Measurements from ENCODE around the gene ERCC1.
A peak's percentile ranks its signal among the peaks of the same experiment; 100 is the strongest.

The ERCC1 gene

DNA sequence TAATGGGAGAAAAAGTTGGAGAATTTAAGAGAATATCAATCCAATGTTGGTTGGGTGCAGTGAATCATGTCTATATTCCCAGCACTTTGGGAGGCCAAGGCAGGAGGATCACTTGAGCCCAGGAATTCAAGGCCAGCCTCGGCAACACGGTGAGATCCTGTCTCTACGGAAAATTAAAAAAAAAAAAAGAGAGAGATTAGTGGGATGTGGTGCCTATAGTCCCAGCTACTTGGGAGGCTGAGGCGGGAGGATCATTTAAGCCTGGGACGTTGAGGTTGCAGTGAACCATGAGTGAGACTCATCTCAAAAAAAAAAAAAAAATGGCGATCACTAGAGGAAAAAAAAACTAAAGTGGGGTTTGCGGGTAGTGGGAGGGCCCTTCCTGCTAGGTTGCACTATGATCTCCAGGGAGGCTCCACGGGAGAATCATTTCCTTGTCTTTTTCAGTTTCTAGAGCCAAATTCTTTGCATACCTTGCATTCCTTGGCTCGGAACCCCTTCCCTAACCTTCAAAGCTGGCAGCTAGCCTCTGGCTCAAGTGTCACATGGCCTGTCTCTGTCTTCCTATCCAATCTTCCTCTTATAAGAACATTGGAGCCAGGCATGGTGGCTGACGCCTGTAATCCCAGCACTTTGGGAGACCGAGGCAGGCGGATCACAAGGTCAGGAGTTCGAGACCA is 47.5 kb downstream of the ERCC1 start:
- TF ChIP-seq, protein P1, sequence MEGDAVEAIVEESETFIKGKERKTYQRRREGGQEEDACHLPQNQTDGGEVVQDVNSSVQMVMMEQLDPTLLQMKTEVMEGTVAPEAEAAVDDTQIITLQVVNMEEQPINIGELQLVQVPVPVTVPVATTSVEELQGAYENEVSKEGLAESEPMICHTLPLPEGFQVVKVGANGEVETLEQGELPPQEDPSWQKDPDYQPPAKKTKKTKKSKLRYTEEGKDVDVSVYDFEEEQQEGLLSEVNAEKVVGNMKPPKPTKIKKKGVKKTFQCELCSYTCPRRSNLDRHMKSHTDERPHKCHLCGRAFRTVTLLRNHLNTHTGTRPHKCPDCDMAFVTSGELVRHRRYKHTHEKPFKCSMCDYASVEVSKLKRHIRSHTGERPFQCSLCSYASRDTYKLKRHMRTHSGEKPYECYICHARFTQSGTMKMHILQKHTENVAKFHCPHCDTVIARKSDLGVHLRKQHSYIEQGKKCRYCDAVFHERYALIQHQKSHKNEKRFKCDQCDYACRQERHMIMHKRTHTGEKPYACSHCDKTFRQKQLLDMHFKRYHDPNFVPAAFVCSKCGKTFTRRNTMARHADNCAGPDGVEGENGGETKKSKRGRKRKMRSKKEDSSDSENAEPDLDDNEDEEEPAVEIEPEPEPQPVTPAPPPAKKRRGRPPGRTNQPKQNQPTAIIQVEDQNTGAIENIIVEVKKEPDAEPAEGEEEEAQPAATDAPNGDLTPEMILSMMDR (conservative IDR thresholded peaks at IDR 0.05; ENCODE audit: low read depth, low read length), result no peak
- no peak overlapping the region for H3K4me3 ChIP-seq (ENCODE audit: low read length)
- peak; percentile 80 for DNase-seq (ENCODE audit: low read depth)

DNA sequence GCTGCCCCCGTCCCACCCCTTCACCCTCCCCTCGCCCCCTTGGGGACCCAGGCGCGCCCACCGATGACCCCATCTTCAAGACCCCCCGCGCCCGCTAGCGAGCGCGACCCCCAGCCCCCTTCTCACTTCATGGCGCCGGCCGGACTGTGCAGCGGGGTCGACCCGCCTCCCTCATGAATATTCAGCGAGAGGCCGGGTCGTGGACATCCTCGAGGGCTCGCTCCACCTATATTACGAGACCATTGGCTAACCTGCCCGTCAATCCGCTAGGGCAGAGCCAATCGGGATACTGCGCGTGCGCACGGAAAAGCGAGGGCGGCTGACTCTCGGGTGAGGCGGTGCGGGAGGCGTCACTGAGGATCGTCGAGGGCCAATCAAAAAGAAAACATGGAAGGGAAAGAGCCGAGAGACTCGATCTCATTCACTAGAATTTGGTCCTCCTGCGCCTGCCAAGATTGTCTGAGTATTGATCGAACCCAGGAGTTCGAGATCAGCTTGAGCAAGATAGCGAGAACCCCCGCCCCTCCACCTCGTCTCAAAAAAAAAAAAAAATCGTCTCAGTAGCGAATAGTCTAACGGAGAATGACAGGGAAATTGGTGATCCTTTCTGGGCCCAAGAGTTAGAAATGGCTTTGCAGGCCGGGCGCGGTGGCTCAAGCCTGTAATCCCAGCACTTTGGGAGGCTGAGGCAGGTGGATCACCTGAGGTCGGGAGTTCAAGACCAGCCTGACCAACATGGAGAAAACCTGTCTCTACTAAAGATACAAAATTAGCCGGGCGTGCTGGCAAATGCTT is 53.1 kb downstream of the ERCC1 start, which contains the start of gene ERCC2:
Gene ERCC2, minus strand, starts transcription at position 164 of the 795 bp plus-strand sequence. Its CDS starts 33 bp downstream, at position 131.
- peak within 1 kb of the TSS; percentile 79 for H3K4me3 ChIP-seq (ENCODE audit: low read length)
- peak; percentile 95 for DNase-seq (ENCODE audit: low read depth)
- TF ChIP-seq, protein P1 (conservative IDR thresholded peaks at IDR 0.05; ENCODE audit: low read depth, low read length), result no peak

DNA sequence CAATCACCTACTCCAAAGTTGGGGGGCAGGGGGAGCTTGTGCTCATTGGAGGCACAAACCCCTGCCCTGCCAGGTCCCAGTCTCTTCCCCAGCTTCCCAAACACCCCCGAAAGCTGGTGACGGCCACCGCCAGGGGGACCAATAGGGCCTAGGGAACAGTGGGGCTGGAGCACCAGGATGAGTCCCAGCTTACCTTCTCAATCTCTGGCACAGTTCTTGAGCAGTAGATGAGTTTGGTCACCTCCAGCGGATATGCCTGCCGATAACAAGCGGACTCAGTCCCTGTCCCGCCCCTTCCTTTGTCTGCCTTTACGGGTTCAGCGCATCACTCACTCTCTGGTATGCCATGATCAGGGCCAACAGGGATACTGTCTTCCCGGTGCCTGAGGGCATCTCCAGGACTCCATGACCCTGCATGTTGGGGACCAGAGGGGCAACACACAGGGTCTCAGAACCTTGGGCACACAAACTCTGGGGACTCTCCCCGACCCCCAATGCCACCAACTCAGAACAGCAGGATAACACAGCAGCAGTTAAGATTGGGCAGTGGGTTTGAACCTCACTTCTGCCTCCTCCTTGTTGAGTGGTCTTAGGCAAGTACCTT is 54.9 kb downstream of the ERCC1 start:
- DNase-seq (ENCODE audit: low read depth), result no peak
- no peak overlapping the region for H3K4me3 ChIP-seq (ENCODE audit: low read length)

GRCh38 chr19:45368127-45368526 is 55.6 kb downstream of the ERCC1 start:
- no peak for DNase-seq (ENCODE audit: low read depth)
- no peak overlapping the region for H3K4me3 ChIP-seq (ENCODE audit: low read length)
- TF ChIP-seq, protein P1 (conservative IDR thresholded peaks at IDR 0.05; ENCODE audit: low read depth, low read length), result no peak

More for the DNA sequence above, 54.9 kb downstream of the ERCC1 start:
- TF ChIP-seq, protein P1 (conservative IDR thresholded peaks at IDR 0.05; ENCODE audit: low read depth, low read length), result no peak

DNA sequence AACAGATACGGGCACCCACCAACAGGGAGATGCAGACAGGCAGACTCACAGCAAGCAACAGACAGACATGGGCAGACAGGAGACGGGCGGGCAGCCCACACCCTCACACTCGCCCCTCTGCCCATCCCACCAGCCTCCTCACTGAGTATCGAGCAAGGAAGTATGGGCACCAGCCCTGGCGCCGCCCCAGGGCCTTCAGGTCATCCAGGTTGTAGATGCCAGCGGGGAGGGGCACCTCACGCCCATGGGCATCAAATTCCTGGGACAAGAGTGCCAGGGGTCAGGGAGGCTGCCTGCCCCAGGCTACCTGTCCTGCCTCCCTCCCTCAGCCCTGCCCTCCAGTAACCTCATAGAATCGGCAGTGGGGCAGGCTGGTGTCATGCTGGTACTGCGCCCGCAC is 59.0 kb downstream of the ERCC1 start:
- TF ChIP-seq, protein P1 (conservative IDR thresholded peaks at IDR 0.05; ENCODE audit: low read depth, low read length), result no peak
- no peak for DNase-seq (ENCODE audit: low read depth)

DNA sequence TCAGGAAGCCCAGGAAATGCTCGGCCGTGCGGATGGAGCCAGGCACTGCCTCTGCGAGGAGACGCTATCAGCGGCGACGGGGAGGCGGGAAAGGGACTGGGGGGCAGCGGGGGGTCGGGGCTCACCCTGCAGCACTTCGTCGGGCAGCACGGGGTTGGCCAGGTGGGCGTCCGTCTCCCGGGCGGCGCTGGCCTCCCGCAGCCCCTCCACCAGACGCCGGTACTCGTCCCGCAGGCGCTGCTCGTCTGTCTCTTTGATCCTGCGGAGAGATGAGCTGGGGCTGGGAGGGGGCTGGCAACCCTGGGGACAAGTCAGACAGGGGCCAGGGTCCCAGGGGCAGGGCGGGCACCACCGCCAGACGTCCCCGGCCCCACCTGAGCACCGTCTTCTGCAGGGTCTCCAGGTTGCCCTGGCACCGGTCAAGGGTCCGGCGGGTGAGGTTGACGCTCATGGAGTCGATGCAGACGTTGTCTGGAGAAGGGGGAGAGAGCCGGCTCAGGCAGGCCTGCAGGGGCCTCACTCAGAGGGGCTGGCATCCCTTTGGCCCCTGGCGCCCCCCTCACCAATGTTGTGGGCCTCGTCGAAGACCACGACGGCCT is 59.8 kb downstream of the ERCC1 start:
- TF ChIP-seq, protein P1 (conservative IDR thresholded peaks at IDR 0.05; ENCODE audit: low read depth, low read length), result no peak
- no peak overlapping the region for H3K4me3 ChIP-seq (ENCODE audit: low read length)
- no peak for DNase-seq (ENCODE audit: low read depth)

More for the DNA sequence above, 59.0 kb downstream of the ERCC1 start:
- H3K4me3 ChIP-seq (ENCODE audit: low read length), result no peak overlapping the region
